GM23248 (cell line): ENCODE measurements around the gene CEP152.

Experiments
- EZH2 ChIP-seq: fragments of 200-600 bp; sonication (generic); IDR thresholded peaks from 2 replicates; pipeline ENCODE4 v1.6.1; 2018; ENCODE audit warnings: antibody characterized with exemption, mild to moderate bottlenecking; ENCODE audit not compliant: insufficient read depth, poor library complexity, severe bottlenecking
- EZH2phosphoT487 ChIP-seq: fragments of 200-600 bp; sonication (generic); IDR thresholded peaks from 2 replicates; pipeline ENCODE4 v1.6.1; 2018; ENCODE audit warnings: antibody characterized with exemption, moderate library complexity, mild to moderate bottlenecking, low read depth; ENCODE audit not compliant: insufficient read depth

GRCh38 chr15:48781017-48781416, 29.9 kb downstream of the CEP152 start:
- TF ChIP-seq EZH2 (no peak), EZH2phosphoT487 (no peak)
